Measurements from ENCODE around the gene TXNDC5.

- TF ChIP-seq CTCF (IDR thresholded peaks at IDR 0.05): no peak
- TF ChIP-seq POLR2A (IDR thresholded peaks at IDR 0.05): no peak
Observed at GRCh38 chr6:7878401-7878964, 32.1 kb downstream of the TXNDC5 start.
